Mesodermal cell (in vitro differentiated cells): Measurements from ENCODE around the gene PANK4.
"Not testable (repeated sequence)": the region's sequence is repeated elsewhere in the genome, so short reads cannot be mapped to it uniquely, and the experiment has no call there.

Experiments used
- H3K27ac ChIP-seq: 2 replicates; pipeline ENCODE4 v1.7.0; 2013; ENCODE audit warnings: mild to moderate bottlenecking, low read depth, low read length, moderate library complexity; ENCODE audit not compliant: severe bottlenecking
- H3K36me3 ChIP-seq: 2 replicates; pipeline ENCODE4 v1.7.1; 2013; ENCODE audit warnings: mild to moderate bottlenecking, low read length, moderate library complexity; ENCODE audit not compliant: control insufficient read depth, insufficient read depth
- H3K4me1 ChIP-seq: one replicate; pipeline ENCODE4 v1.7.1; 2013; ENCODE audit warnings: mild to moderate bottlenecking, low read length; ENCODE audit not compliant: insufficient read depth, control insufficient read depth, poor library complexity, severe bottlenecking
- H3K4me3 ChIP-seq: 2 replicates; pipeline ENCODE4 v1.7.0; 2013; ENCODE audit warnings: low read length, control low read depth, mild to moderate bottlenecking; ENCODE audit not compliant: insufficient read depth, poor library complexity, severe bottlenecking; ENCODE audit errors: extremely low read depth
- H3K9me3 ChIP-seq: 2 replicates; pipeline ENCODE4 v1.7.1; 2013; ENCODE audit warnings: mild to moderate bottlenecking, low read length, moderate library complexity; ENCODE audit not compliant: control insufficient read depth
- WGBS, 2 experiments: methylation state at CpG; one replicate each; pipeline ENCODE4 v1.1.5; 2013; ENCODE audit warnings: missing lambda C conversion rate in 2 of 2; ENCODE audit not compliant: insufficient coverage in 2 of 2; 5-methylcytosine and 5-hydroxymethylcytosine counted together

Gene PANK4

DNA sequence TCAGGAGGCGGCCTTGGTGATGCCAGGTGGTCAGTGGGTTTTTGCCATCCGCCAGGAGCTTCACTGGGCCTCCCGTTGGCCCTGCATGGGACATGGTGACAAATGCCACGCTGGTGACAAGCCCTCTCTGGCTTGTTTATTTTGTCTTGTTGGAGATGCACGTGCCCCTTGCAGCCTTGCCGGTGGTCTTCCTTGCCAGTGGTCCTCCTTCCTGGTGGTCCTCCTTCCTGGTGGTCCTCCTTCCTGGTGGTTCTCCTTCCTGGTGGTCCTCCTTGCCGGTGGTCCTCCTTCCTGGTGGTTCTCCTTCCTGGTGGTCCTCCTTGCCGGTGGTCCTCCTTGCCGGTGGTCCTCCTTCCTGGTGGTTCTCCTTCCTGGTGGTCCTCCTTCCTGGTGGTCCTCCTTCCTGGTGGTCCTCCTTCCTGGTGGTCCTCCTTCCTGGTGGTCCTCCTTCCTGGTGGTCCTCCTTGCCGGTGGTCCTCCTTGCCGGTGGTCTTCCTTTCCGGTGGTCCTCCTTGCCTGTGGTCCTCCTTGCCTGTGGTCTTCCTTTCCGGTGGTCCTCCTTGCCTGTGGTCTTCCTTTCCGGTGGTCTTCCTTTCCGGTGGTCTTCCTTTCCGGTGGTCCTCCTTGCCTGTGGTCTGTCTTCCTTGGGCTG lies 67.2 kb downstream of the PANK4 start:
- WGBS, 2 experiments, result 93 to 96% methylated on average over 12 to 14 of the region's 16 CpGs
- H3K36me3 ChIP-seq, H3K4me3 ChIP-seq, H3K9me3 ChIP-seq, H3K27ac ChIP-seq: not testable (repeated sequence)
- H3K4me1 ChIP-seq, result peaks cover 11% of the 10 kb centered on the region

DNA sequence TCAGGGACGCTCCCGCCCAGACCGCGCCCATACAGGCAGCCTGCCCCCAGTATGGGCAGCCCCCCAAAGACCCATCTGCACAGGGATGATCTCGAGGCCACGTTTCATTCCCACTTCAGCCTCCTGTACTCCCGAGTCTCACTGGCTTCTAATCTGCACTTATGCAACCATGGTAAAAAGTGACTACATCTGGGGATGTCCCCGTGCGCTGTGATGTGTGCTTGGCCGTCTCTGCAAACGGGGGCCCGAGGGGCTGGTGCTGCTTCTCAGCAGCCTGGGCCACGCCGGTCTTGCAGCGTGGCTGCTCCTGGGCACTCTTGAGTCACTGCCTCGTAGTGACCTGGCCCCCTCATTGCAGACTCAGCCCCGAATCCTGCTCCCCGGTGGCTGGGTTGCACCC lies 67.7 kb downstream of the PANK4 start:
- H3K9me3 ChIP-seq, result no peaks in the 10 kb centered on the region
- peaks cover 11% of the 10 kb centered on the region for H3K4me1 ChIP-seq
- no peak overlapping the region for H3K4me3 ChIP-seq
- H3K27ac ChIP-seq, result no peak overlapping the region
- WGBS, 2 experiments, result 87 to 94% methylated on average over 17 to 18 of the region's 18 CpGs
- no peaks in the 10 kb centered on the region for H3K36me3 ChIP-seq
